Measurements from ENCODE around the gene ZBED6. TPM values are rescaled to one million over a fixed set of nuclear protein-coding genes. Genes with fewer than 3 reads are reported as not detected.
A peak's percentile ranks its signal among the peaks of the same experiment; 100 is the strongest.

The ZBED6 gene
- total RNA-seq, 3 donors from 2014 or later: 22.7 to 37.8 (median 28.8) TPM

- intact Hi-C loops (cut with DNase I; ENCODE audit: low total_unique reads): no loop called here
- Histone ChIP-seq H3K9me3 (no peaks in the 10 kb centered on the region), H3K27me3 (no peaks in the 10 kb centered on the region), H3K27ac (peak overlapping the region in 1 of 2 donors; percentile 98), H3K4me1 (peaks cover 8 to 9% of the 10 kb centered on the region in 2 donors), H3K4me3 (peak overlapping the region; percentile 83 to 86 (median 85)), H3K36me3 (no peaks in the 10 kb centered on the region)
- DNase-seq (ENCODE audit: low spot score in 2 of 2): no peak
- TF ChIP-seq CTCF (IDR thresholded peaks at IDR 0.05) (no peak), POLR2AphosphoS5 (IDR thresholded peaks at IDR 0.05) (no peak), POLR2A (IDR thresholded peaks at IDR 0.05) (no peak)
These were observed 1.8 kb downstream of the ZBED6 start for GRCh38 chr1:203797216-203797615.

- peak in 1 of 2 donors; percentile 37 for DNase-seq (ENCODE audit: low spot score in 2 of 2)
- no peak overlapping the region for H3K27ac ChIP-seq
- no peaks in the 10 kb centered on the region for H3K36me3 ChIP-seq
- H3K27me3 ChIP-seq: no peaks in the 10 kb centered on the region
- TF ChIP-seq POLR2A (IDR thresholded peaks at IDR 0.05) (no peak), CTCF (IDR thresholded peaks at IDR 0.05) (peak in 1 of 3 donors; percentile 12), POLR2AphosphoS5 (IDR thresholded peaks at IDR 0.05) (no peak)
- intact Hi-C loops (cut with DNase I; ENCODE audit: low total_unique reads): no loop called here
- H3K9me3 ChIP-seq: no peaks in the 10 kb centered on the region
- H3K4me1 ChIP-seq: peaks cover 8 to 9% of the 10 kb centered on the region in 2 donors
- peak overlapping the region in 1 of 3 donors; percentile 86 for H3K4me3 ChIP-seq
These were observed 2.7 kb downstream of the ZBED6 start for GRCh38 chr1:203797948-203798655.

GRCh38 chr1:203799157-203799556, 3.7 kb downstream of the ZBED6 start:
- Histone ChIP-seq H3K4me1 (peaks cover 8 to 9% of the 10 kb centered on the region in 2 donors), H3K27me3 (no peaks in the 10 kb centered on the region), H3K9me3 (no peaks in the 10 kb centered on the region), H3K27ac (no peak overlapping the region), H3K4me3 (no peak overlapping the region), H3K36me3 (no peaks in the 10 kb centered on the region)
- no peak for DNase-seq (ENCODE audit: low spot score in 2 of 2)
- intact Hi-C loops (cut with DNase I; ENCODE audit: low total_unique reads): no loop called here
- TF ChIP-seq POLR2AphosphoS5 (IDR thresholded peaks at IDR 0.05) (no peak), POLR2A (IDR thresholded peaks at IDR 0.05) (no peak), CTCF (IDR thresholded peaks at IDR 0.05) (no peak)

GRCh38 chr1:203799971-203800370, 4.5 kb downstream of the ZBED6 start:
- no peak for DNase-seq (ENCODE audit: low spot score in 2 of 2)
- Histone ChIP-seq H3K4me3 (peak overlapping the region in 1 of 3 donors; percentile 27), H3K36me3 (no peaks in the 10 kb centered on the region), H3K27me3 (no peaks in the 10 kb centered on the region), H3K27ac (no peak overlapping the region), H3K4me1 (peaks cover 8 to 9% of the 10 kb centered on the region in 2 donors), H3K9me3 (no peaks in the 10 kb centered on the region)
- TF ChIP-seq CTCF (IDR thresholded peaks at IDR 0.05) (no peak), POLR2A (IDR thresholded peaks at IDR 0.05) (no peak), POLR2AphosphoS5 (IDR thresholded peaks at IDR 0.05) (no peak)
- intact Hi-C loops (cut with DNase I; ENCODE audit: low total_unique reads): no loop called here

GRCh38 chr1:203805689-203806088, 10.3 kb downstream of the ZBED6 start:
- H3K36me3 ChIP-seq: no peaks in the 10 kb centered on the region
- no peaks in the 10 kb centered on the region for H3K27me3 ChIP-seq
- intact Hi-C loops (cut with DNase I; ENCODE audit: low total_unique reads): no loop called here
- DNase-seq (ENCODE audit: low spot score in 2 of 2): no peak
- H3K27ac ChIP-seq: no peak overlapping the region
- no peak overlapping the region for H3K4me3 ChIP-seq
- no peaks in the 10 kb centered on the region for H3K4me1 ChIP-seq
- TF ChIP-seq POLR2AphosphoS5 (IDR thresholded peaks at IDR 0.05): no peak
- TF ChIP-seq POLR2A (IDR thresholded peaks at IDR 0.05): no peak
- no peak for TF ChIP-seq CTCF (IDR thresholded peaks at IDR 0.05)
- no peaks in the 10 kb centered on the region for H3K9me3 ChIP-seq
